Glutamatergic neuron (in vitro differentiated cells): Measurements from ENCODE around the gene RNF4. TPM values are rescaled to one million over a fixed set of nuclear protein-coding genes. Genes with fewer than 3 reads are reported as not detected.

Experiments
- DNase-seq: peaks from one replicate; pipeline ENCODE4 v3.0.0; 2022
- H3K27ac Mint-ChIP-seq: one replicate; pipeline ENCODE4 v1.8.0; 2020; ENCODE audit warnings: mild to moderate bottlenecking, mixed read lengths, inconsistent platforms; ENCODE audit not compliant: unreplicated experiment
- H3K27me3 Mint-ChIP-seq: one replicate; pipeline ENCODE4 v1.8.0; 2020; ENCODE audit warnings: mild to moderate bottlenecking, moderate library complexity, mixed read lengths, inconsistent platforms; ENCODE audit not compliant: unreplicated experiment
- H3K36me3 Mint-ChIP-seq: one replicate; pipeline ENCODE4 v1.8.0; 2020; ENCODE audit warnings: mild to moderate bottlenecking, mixed read lengths, inconsistent platforms; ENCODE audit not compliant: unreplicated experiment
- H3K4me1 Mint-ChIP-seq: one replicate; pipeline ENCODE4 v1.8.0; 2020; ENCODE audit warnings: mild to moderate bottlenecking, low read depth, mixed read lengths, inconsistent platforms; ENCODE audit not compliant: unreplicated experiment
- H3K4me3 Mint-ChIP-seq: one replicate; pipeline ENCODE4 v1.8.0; 2020; ENCODE audit warnings: mild to moderate bottlenecking, mixed read lengths, inconsistent platforms; ENCODE audit not compliant: unreplicated experiment
- H3K9me3 Mint-ChIP-seq: one replicate; pipeline ENCODE4 v1.8.0; 2020; ENCODE audit warnings: mild to moderate bottlenecking, moderate library complexity, mixed read lengths, inconsistent platforms; ENCODE audit not compliant: unreplicated experiment
- total RNA-seq: library from RNA; stranded (reverse); fragmentation: NEBNext Ultra II Directional; extraction: Animal tissue kit (Norgen Biotek cat#: 25700); gene quantifications from one replicate; pipeline ENCODE4 v1.2.1, GENCODE V29; 2021; ENCODE audit not compliant: unreplicated experiment
- TF ChIP-seq, protein P1 (sequence below): fragments of 200-600 bp; sonication (generic); IDR thresholded peaks from one replicate; pipeline ENCODE4 v1.5.0; 2021; ENCODE audit not compliant: partially characterized antibody, unreplicated experiment

Gene RNF4
- total RNA-seq, 1 donor from 2014 or later, result 73.6 TPM

DNA sequence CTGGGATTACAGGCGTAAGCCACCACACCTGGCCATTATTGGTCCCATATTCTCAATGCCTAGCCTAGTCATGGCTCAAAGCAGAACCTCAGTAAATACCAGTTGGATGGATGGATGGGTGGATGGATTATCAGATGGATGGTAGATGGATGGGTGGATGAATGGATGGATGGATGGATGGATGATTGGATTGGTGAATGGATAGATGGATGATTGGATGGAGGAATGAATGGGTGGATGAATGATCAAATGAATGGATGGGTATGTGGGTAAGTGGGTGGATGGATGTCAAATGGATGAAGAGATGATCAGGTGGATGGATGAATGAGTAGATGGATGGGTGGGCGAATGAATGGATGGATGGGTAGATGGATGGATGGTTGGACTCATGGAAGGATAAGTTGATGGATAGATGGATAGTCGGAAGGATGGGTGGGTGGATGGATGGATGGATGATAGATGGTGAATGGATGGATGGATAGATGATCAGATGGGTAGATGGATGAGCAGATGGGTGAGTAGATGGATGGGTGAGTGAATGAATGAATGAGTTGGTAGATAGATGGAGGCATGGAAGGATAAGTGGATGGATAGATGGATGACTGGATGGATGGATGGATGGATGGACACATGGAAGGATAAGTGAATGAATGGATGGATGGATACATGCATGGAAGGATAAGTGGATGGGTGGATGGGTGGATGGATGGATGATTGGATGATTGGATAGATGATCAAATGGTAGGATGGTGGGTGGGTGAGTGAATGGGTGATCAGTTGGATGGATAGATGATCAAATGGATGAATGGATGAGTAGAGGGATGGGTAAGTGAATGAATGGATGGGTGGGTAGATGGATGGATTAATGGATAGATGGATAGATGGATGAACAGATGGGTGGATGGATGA, 22.0 kb upstream of the RNF4 start:
- Mint-ChIP-seq H3K27ac (no peak overlapping the region), H3K36me3 (no peaks in the 10 kb centered on the region), H3K9me3 (no peaks in the 10 kb centered on the region), H3K4me3 (no peak overlapping the region), H3K27me3 (peaks cover 4% of the 10 kb centered on the region), H3K4me1 (no peaks in the 10 kb centered on the region)
- no peak for DNase-seq
- TF ChIP-seq, protein P1, sequence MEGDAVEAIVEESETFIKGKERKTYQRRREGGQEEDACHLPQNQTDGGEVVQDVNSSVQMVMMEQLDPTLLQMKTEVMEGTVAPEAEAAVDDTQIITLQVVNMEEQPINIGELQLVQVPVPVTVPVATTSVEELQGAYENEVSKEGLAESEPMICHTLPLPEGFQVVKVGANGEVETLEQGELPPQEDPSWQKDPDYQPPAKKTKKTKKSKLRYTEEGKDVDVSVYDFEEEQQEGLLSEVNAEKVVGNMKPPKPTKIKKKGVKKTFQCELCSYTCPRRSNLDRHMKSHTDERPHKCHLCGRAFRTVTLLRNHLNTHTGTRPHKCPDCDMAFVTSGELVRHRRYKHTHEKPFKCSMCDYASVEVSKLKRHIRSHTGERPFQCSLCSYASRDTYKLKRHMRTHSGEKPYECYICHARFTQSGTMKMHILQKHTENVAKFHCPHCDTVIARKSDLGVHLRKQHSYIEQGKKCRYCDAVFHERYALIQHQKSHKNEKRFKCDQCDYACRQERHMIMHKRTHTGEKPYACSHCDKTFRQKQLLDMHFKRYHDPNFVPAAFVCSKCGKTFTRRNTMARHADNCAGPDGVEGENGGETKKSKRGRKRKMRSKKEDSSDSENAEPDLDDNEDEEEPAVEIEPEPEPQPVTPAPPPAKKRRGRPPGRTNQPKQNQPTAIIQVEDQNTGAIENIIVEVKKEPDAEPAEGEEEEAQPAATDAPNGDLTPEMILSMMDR, result no peak

DNA sequence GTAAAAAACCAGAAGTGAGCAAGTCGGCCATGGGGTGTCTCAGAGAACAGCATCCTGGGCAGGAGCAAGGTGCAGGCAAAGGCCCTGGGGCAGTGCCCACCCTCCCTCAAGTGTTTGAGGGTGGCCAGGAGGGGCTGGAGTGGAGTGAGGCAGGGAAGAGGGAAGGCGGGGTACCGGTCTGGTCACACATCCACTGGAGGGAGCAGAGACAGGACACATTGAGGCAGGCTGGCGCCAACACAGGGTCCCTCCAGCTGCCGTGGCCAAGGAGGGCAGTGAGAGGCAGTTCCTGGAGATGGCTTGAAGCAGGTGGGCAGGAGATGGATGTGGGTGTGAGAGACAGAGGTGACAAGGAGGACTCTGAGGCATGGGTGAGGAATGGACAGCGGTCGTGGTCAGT, 20.3 kb upstream of the RNF4 start:
- Mint-ChIP-seq H3K9me3 (no peaks in the 10 kb centered on the region), H3K4me3 (no peak overlapping the region), H3K27me3 (peaks cover 4% of the 10 kb centered on the region), H3K36me3 (no peaks in the 10 kb centered on the region), H3K4me1 (no peaks in the 10 kb centered on the region), H3K27ac (no peak overlapping the region)
- TF ChIP-seq, protein P1, result no peak
- DNase-seq, result no peak

DNA sequence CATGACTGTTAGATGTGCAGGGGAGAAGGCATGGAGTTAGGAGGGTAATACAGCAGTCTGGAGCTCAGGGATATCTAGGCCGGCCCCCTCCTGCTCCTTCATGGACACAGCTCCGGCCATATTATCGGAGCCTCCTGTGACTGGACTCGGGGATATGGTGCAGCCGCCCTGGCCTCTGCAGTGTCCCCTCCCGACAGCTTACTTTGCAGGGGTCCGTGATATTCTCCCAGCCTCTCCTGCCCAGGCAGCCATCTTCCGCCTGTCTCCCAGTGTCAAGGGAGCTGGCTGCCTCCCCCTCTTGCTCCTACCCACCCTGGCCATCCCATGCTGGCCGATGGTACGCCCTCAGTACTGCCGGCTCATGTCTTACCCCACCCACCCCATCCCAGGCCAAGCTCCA, 19.9 kb upstream of the RNF4 start:
- Mint-ChIP-seq H3K27me3 (peaks cover 4% of the 10 kb centered on the region), H3K27ac (no peak overlapping the region), H3K4me1 (no peaks in the 10 kb centered on the region), H3K4me3 (no peak overlapping the region), H3K36me3 (no peaks in the 10 kb centered on the region), H3K9me3 (no peaks in the 10 kb centered on the region)
- TF ChIP-seq, protein P1, result no peak
- no peak for DNase-seq

DNA sequence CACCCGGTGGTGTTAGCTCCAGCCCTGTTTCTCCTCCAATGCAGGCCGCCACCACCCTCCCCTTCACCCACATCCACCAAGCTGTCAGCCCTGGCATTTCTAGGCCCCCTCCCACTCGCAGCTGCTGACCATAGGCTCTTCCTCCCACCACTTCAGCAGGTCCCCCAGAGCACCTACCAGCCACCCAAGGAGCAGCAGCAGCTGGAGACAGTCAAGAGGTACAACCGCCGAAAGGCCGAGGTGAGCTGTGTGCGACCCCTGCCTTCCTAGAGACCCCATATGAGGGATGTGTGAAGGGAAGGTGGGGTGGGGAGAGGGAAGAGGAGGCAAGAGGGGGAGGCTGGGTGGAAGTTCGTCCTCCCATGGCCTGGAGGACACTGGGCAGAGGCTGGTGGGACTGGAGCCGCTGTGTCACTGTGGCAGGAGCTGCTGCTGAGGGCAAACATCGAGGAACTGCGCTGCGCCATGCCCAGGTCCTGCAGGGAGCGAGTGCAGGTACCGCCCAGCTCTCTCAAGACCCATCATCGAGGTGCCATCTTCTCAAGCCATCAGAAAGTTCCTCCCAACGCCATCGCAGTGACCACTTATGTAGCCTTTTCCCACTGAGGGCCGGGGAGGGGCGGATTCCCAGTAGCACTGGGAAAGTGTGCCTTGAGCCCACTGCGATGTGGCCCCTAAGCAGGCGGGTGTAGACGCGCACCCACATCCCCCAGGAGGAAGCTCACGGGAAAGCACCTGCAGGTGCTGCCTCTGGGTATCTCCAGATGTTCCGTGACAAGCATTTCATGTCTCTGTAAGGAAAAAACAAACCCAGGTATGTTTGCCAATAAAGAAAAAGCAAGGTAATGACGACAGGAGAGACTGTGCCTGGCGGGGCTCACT, 19.2 kb upstream of the RNF4 start:
- no peaks in the 10 kb centered on the region for H3K4me1 Mint-ChIP-seq
- peaks cover 4% of the 10 kb centered on the region for H3K27me3 Mint-ChIP-seq
- H3K27ac Mint-ChIP-seq, result no peak overlapping the region

More for the DNA sequence above, 19.2 kb upstream of the RNF4 start:
- Mint-ChIP-seq H3K4me3 (no peak overlapping the region), H3K9me3 (no peaks in the 10 kb centered on the region), H3K36me3 (no peaks in the 10 kb centered on the region)
- TF ChIP-seq, protein P1, result no peak
- no peak for DNase-seq
